ENCODE results near the gene SLCO2A1.

DNA sequence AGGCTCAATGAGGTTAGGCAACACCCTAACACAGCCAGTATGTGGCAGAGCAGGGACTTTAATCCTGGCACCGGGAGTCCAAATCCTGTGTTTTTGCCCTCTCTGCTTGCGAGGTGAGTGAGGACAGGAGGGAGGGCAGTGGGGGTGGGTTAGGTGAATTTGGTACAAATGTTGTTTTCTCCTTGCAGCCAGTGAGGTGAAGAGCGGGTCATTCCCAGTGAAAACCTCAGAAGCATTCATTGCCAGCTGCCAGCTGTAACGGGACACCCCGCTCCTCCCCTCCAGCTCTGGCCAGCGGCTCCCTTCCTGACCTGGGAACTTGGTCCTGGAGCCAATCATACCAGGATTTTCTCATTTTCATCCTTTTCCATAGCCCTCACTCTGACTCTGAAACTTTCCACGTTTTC lies 88.3 kb downstream of the SLCO2A1 start:
- TF ChIP-seq, protein P1, sequence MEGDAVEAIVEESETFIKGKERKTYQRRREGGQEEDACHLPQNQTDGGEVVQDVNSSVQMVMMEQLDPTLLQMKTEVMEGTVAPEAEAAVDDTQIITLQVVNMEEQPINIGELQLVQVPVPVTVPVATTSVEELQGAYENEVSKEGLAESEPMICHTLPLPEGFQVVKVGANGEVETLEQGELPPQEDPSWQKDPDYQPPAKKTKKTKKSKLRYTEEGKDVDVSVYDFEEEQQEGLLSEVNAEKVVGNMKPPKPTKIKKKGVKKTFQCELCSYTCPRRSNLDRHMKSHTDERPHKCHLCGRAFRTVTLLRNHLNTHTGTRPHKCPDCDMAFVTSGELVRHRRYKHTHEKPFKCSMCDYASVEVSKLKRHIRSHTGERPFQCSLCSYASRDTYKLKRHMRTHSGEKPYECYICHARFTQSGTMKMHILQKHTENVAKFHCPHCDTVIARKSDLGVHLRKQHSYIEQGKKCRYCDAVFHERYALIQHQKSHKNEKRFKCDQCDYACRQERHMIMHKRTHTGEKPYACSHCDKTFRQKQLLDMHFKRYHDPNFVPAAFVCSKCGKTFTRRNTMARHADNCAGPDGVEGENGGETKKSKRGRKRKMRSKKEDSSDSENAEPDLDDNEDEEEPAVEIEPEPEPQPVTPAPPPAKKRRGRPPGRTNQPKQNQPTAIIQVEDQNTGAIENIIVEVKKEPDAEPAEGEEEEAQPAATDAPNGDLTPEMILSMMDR (IDR thresholded peaks at IDR 0.05), result no peak
- no peak for TF ChIP-seq ZFX (IDR thresholded peaks at IDR 0.05; ENCODE audit: borderline replicate concordance)

Data from 22Rv1 (cell line).